ENCODE results near the gene ZRSR2.
A peak's percentile ranks its signal among the peaks of the same experiment; 100 is the strongest.

ZRSR2 gene

DNA sequence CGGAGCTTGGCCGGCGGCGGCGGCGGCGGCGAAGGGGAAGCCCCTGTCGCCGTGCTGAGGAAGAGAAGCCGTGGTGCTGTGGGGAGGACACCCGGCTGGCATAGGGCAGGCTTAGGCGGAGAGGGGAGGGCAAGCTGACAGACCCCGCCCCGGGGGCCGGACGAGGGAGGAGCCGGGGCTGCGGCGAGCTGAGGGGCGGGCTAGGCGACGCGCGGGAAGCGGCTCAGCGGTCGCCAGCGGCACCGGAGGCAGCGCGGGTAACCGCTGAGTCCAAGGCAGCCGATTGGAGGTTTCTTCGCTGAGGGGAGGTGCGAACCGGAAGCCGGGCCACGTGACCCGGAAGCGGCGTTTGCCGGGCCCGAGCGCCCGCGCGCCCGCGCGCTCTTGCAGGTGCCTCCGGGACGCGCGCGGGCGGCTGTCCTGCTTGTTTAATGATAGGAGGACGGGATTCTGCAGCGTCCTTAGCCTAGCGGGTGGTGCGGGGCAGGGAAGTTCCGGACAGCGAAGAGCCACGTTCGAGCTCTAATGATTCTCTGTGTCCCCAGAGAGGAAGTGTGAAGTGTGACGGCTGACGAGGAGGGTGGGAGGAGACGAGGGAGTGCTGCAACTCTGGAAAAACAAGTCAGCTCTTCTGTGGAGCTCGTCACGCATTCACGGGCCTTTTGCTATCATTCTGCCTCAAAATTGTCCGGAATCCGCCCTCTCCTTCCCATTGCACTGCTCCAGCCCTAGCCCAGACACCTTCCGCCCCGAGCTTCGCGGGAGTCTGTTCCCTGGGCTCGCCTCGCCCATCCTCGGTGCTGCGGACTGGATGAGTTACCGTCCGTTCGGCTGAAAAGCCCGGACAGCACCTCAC, 64.7 kb downstream of the ZRSR2 start, which contains the start of gene AP1S2:
AP1S2 (minus strand) TSS at position 102 of the 856 bp plus-strand sequence. CDS start 2,289 bp downstream, outside the sequence.
- no peak for TF ChIP-seq EZH2phosphoT487 (IDR thresholded peaks at IDR 0.05; ENCODE audit: low read depth)
- TF ChIP-seq, protein P1, sequence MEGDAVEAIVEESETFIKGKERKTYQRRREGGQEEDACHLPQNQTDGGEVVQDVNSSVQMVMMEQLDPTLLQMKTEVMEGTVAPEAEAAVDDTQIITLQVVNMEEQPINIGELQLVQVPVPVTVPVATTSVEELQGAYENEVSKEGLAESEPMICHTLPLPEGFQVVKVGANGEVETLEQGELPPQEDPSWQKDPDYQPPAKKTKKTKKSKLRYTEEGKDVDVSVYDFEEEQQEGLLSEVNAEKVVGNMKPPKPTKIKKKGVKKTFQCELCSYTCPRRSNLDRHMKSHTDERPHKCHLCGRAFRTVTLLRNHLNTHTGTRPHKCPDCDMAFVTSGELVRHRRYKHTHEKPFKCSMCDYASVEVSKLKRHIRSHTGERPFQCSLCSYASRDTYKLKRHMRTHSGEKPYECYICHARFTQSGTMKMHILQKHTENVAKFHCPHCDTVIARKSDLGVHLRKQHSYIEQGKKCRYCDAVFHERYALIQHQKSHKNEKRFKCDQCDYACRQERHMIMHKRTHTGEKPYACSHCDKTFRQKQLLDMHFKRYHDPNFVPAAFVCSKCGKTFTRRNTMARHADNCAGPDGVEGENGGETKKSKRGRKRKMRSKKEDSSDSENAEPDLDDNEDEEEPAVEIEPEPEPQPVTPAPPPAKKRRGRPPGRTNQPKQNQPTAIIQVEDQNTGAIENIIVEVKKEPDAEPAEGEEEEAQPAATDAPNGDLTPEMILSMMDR (IDR thresholded peaks at IDR 0.05; ENCODE audit: low read depth, low read length): no peak
- H3K79me2 ChIP-seq (ENCODE audit: low read length): peaks cover 12% of the 10 kb centered on the region

DNA sequence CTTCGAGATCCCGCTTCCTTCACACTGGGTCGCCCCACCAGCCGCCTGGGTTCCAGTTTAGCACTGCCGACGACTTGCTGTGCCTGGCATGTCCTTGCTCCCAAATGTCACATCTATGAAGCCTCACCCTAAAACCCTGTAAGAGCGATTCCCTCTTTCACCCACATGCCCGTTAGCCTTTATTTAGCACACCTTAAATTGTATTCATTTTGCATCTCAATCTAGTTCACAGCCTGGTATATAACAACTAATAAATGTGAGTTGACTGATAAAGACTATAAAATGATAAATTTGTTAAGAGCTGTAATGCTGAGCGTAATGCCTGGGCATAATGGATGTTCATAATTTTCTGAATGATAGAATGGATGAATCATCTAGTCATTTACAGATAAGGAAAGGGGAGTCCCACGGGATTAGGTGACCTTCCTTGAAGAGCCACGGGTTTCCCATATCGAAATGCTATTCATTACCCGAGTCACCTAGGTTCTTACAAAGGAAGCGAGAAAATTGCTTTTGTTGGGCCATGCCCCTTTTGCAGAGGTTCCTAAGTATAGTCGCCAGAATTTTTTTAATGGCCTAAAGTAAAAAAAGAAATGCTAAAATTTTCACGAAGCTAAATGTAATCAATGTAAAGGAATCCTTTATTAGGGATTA, 65.4 kb downstream of the ZRSR2 start:
- Histone ChIP-seq H3K9ac (ENCODE audit: low read length) (peak overlapping the region; percentile 86), H3K4me2 (ENCODE audit: low read length) (peak overlapping the region; percentile 87), H2AFZ (ENCODE audit: low read depth, low read length) (peak overlapping the region; percentile 56), H4K20me1 (ENCODE audit: insufficient read depth, low read length) (no peaks in the 10 kb centered on the region), H3K79me2 (ENCODE audit: low read length) (peaks cover 12% of the 10 kb centered on the region), H3K9me3 (ENCODE audit: insufficient read depth, low read length) (no peaks in the 10 kb centered on the region), H3K36me3 (replicated peaks; ENCODE audit: low read depth, low read length) (peaks cover 6% of the 10 kb centered on the region), H3K4me3 (ENCODE audit: low read length) (peak overlapping the region; percentile 84), H3K27me3 (ENCODE audit: low read depth, low read length) (no peaks in the 10 kb centered on the region), H3K4me1 (ENCODE audit: low read length) (peaks cover 18% of the 10 kb centered on the region), H3K27ac (ENCODE audit: low read length) (peak overlapping the region; percentile 86)
- no peak for TF ChIP-seq EZH2phosphoT487 (IDR thresholded peaks at IDR 0.05; ENCODE audit: low read depth)
- TF ChIP-seq, protein P1 (IDR thresholded peaks at IDR 0.05; ENCODE audit: low read depth, low read length): no peak

More for the DNA sequence above, 64.7 kb downstream of the ZRSR2 start, which contains the start of gene AP1S2:
- H3K4me1 ChIP-seq (ENCODE audit: low read length): peaks cover 18% of the 10 kb centered on the region
- H3K4me2 ChIP-seq (ENCODE audit: low read length): peak within 1 kb of the TSS; percentile 87
- peak within 1 kb of the TSS; percentile 56; the same call in 1 of the 2 replicates for H2AFZ ChIP-seq (ENCODE audit: low read depth, low read length)
- H3K36me3 ChIP-seq (replicated peaks; ENCODE audit: low read depth, low read length): peaks cover 6% of the 10 kb centered on the region
- H3K27me3 ChIP-seq (ENCODE audit: low read depth, low read length): no peaks in the 10 kb centered on the region
- peak within 1 kb of the TSS; percentile 84 for H3K4me3 ChIP-seq (ENCODE audit: low read length)
- H3K27ac ChIP-seq (ENCODE audit: low read length): peak within 1 kb of the TSS; percentile 86
- no peaks in the 10 kb centered on the region for H3K9me3 ChIP-seq (ENCODE audit: insufficient read depth, low read length)
- peak within 1 kb of the TSS; percentile 86 for H3K9ac ChIP-seq (ENCODE audit: low read length)
- no peaks in the 10 kb centered on the region for H4K20me1 ChIP-seq (ENCODE audit: insufficient read depth, low read length)

DNA sequence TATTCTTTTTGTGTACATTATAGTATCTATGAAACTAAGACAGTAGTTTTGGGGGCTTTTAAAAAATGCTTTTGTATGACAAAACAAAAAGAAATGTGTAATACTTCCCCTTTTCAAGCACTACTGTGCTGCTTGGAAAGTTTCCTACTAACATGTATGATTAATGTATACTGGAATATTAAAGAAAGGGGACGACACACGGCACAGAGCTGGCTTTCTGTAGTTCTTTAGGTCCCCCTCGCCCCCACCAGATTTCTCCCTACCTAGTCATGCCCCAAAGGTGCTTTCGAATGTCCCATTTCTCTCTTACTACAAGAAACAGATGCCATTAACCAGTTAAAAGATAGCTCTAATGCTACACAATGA, 65.9 kb downstream of the ZRSR2 start:
- Histone ChIP-seq H2AFZ (ENCODE audit: low read depth, low read length) (peak overlapping the region; percentile 55), H3K36me3 (replicated peaks; ENCODE audit: low read depth, low read length) (peaks cover 2% of the 10 kb centered on the region), H3K4me1 (ENCODE audit: low read length) (peaks cover 18% of the 10 kb centered on the region), H3K4me3 (ENCODE audit: low read length) (peak overlapping the region; percentile 84), H4K20me1 (ENCODE audit: insufficient read depth, low read length) (no peaks in the 10 kb centered on the region), H3K9me3 (ENCODE audit: insufficient read depth, low read length) (no peaks in the 10 kb centered on the region), H3K4me2 (ENCODE audit: low read length) (peak overlapping the region; percentile 87), H3K79me2 (ENCODE audit: low read length) (peaks cover 12% of the 10 kb centered on the region), H3K27me3 (ENCODE audit: low read depth, low read length) (no peaks in the 10 kb centered on the region), H3K9ac (ENCODE audit: low read length) (peak overlapping the region; percentile 86), H3K27ac (ENCODE audit: low read length) (peak overlapping the region; percentile 86)
- TF ChIP-seq, protein P1 (IDR thresholded peaks at IDR 0.05; ENCODE audit: low read depth, low read length): no peak
- TF ChIP-seq EZH2phosphoT487 (IDR thresholded peaks at IDR 0.05; ENCODE audit: low read depth): no peak

DNA sequence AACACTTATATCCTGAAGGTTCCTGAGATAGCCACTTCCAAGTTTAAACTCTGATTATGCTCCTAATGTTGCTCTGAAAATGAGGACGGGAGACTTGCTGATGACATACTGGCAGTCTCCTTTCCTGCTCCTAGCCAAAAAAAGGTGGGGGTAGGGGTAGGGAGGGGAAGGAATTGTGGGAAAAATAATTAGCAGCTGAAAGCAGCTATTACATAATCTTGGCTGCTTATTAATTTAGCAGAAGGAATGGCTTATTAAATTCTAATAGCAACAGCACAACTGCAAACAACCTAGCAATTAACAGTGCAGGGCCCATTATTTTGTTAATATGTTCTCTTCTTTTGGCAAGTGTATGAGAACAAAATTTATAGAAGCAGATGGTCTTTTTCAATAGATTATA, 66.4 kb downstream of the ZRSR2 start:
- no peak for TF ChIP-seq EZH2phosphoT487 (IDR thresholded peaks at IDR 0.05; ENCODE audit: low read depth)
- TF ChIP-seq, protein P1 (IDR thresholded peaks at IDR 0.05; ENCODE audit: low read depth, low read length): no peak
- Histone ChIP-seq H3K4me3 (ENCODE audit: low read length) (peak overlapping the region; percentile 84), H3K27ac (ENCODE audit: low read length) (peak overlapping the region; percentile 86; the same call in 1 of the 2 replicates), H3K79me2 (ENCODE audit: low read length) (peaks cover 12% of the 10 kb centered on the region), H4K20me1 (ENCODE audit: insufficient read depth, low read length) (no peaks in the 10 kb centered on the region), H2AFZ (ENCODE audit: low read depth, low read length) (peak overlapping the region; percentile 55), H3K9ac (ENCODE audit: low read length) (peak overlapping the region; percentile 86; the same call in 1 of the 2 replicates), H3K4me2 (ENCODE audit: low read length) (peak overlapping the region; percentile 87), H3K9me3 (ENCODE audit: insufficient read depth, low read length) (no peaks in the 10 kb centered on the region), H3K27me3 (ENCODE audit: low read depth, low read length) (no peaks in the 10 kb centered on the region), H3K4me1 (ENCODE audit: low read length) (peaks cover 18% of the 10 kb centered on the region), H3K36me3 (replicated peaks; ENCODE audit: low read depth, low read length) (no peaks in the 10 kb centered on the region)

Data from OCI-LY3 (cell line).